ENCODE measurements around the gene GLTPD2. TPM values are rescaled to one million over a fixed set of nuclear protein-coding genes. Genes with fewer than 3 reads are reported as not detected.
A peak's percentile ranks its signal among the peaks of the same experiment; 100 is the strongest.

GLTPD2 gene
- total and polyA plus RNA-seq, 10 of the 15 experiments (the other 5 are each of a cell fraction or from before 2014, with no cell fraction given), result 0.16 to 0.34 TPM; not detected in 8

- TF ChIP-seq CEBPZ (IDR thresholded peaks at IDR 0.05; ENCODE audit: low read depth, low read length) (no peak), RELB (IDR thresholded peaks at IDR 0.05; ENCODE audit: low read depth) (no peak), YY1 (IDR thresholded peaks at IDR 0.05; ENCODE audit: low read depth, low read length) (0 out of 2 replicates have a peak, but pooled peaks have one; percentile 10), MAX (IDR thresholded peaks at IDR 0.05; ENCODE audit: low read depth, low read length) (no peak), JUND (IDR thresholded peaks at IDR 0.05; ENCODE audit: low read depth, low read length) (no peak), IKZF1 (conservative IDR thresholded peaks at IDR 0.05) (peak; percentile 92), POLR2A (IDR thresholded peaks at IDR 0.05; ENCODE audit: low read depth, low read length) (peak; percentile 80), SRF (IDR thresholded peaks at IDR 0.05; ENCODE audit: low read depth in 2 of 2, low read length in 2 of 2) (no peak), EGR1 (IDR thresholded peaks at IDR 0.05; ENCODE audit: borderline replicate concordance in 1 of 2, low read depth in 2 of 2, low read length in 2 of 2) (peak in 1 of 2 experiments; percentile 84; a peak in 1 of 3 replicates), DPF2 (IDR thresholded peaks at IDR 0.05) (peak; percentile 76), ZNF384 (IDR thresholded peaks at IDR 0.05; ENCODE audit: borderline replicate concordance, low read depth, low read length) (no peak), CREB1 (IDR thresholded peaks at IDR 0.05; ENCODE audit: low read depth) (no peak), EED (IDR thresholded peaks at IDR 0.05; ENCODE audit: low read depth) (no peak), TCF12 (IDR thresholded peaks at IDR 0.05; ENCODE audit: low read depth, low read length) (no peak), PAX8 (IDR thresholded peaks at IDR 0.05) (no peak), E2F8 (IDR thresholded peaks at IDR 0.05; ENCODE audit: low read depth, partially characterized antibody) (no peak), POLR2AphosphoS2 (IDR thresholded peaks at IDR 0.05; ENCODE audit: low read depth, low read length) (no peak), BCL11A (IDR thresholded peaks at IDR 0.05; ENCODE audit: low read depth, low read length) (no peak), POLR2AphosphoS5 (IDR thresholded peaks at IDR 0.05; ENCODE audit: low read length) (peak; percentile 47; the same call in 1 of the 2 replicates), SMAD5 (IDR thresholded peaks at IDR 0.05; ENCODE audit: low read depth) (no peak), FOXK2 (IDR thresholded peaks at IDR 0.05) (no peak), STAT3 (IDR thresholded peaks at IDR 0.05; ENCODE audit: low read depth, low read length) (no peak), IKZF2 (IDR thresholded peaks at IDR 0.05) (no peak)
These were observed 18.2 kb downstream of the GLTPD2 start, which contains the start of gene PLD2 (continued) for GRCh38 chr17:4806777-4807604.
